Activated CD4-positive, alpha-beta T cell treated with anti-CD3 and anti-CD28 coated beads, Interleukin-2, amount 50 U/mL, for 24 hours (primary cell): Measurements from ENCODE around the gene KLHL13.
"Not testable (repeated sequence)": the region's sequence is repeated elsewhere in the genome, so short reads cannot be mapped to it uniquely, and the experiment has no call there.

ENCODE experiments used
- DNase-seq, 2 donors: peaks; one replicate each; pipeline ENCODE4 v3.0.0-alpha.2; 2020; ENCODE audit warnings: low read depth in 1 of 2, low spot score in 1 of 2

Gene KLHL13

GRCh38 chrX:117996408-117996807 lies 120.2 kb downstream of the KLHL13 start:
- no peak for DNase-seq

DNA sequence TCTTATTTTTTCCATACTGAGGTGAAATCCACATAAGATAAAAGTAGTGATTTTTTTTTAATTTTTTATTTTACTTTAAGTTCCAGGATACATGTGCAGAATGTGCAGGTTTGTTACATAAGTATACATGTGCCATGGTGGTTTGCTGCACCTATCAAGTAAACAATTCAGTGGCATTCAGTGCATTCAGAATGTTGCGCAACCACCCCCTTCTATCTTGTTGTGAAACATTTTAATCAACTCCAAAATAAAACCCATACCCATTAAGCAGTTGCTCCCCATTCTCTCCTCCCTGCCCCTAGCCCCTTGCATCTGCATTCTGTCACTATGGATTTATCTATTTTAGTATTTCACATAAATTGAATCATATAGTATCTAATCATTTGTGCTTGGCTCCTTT lies 121.2 kb downstream of the KLHL13 start:
- no peak for DNase-seq

DNA sequence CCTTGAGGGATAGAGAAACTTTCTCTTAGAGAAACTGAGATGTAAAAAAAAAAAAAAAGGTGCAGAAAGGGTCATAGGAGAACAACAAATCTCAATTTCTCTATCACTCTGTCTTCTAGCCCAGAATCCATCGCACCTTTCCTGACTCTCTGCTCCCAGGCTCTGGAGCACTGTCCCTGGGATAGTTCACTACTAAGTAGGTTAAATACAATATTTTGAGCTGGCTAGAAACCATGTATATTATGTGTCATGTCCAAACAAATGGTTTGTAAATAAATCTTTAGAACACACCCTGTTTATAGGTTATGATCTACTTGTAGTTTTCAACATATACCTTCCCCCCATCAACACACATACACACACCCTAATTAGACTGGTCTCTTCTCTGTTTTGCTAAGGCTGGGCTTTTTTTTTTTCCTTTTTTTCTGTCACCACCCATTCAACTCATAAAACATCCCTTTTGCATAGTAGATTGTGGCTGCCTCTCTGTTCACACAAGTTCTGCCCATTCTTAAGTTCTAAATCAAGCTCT lies 124.4 kb downstream of the KLHL13 start:
- no peak for DNase-seq

GRCh38 chrX:117990438-117990837 lies 126.2 kb downstream of the KLHL13 start:
- no peak for DNase-seq

DNA sequence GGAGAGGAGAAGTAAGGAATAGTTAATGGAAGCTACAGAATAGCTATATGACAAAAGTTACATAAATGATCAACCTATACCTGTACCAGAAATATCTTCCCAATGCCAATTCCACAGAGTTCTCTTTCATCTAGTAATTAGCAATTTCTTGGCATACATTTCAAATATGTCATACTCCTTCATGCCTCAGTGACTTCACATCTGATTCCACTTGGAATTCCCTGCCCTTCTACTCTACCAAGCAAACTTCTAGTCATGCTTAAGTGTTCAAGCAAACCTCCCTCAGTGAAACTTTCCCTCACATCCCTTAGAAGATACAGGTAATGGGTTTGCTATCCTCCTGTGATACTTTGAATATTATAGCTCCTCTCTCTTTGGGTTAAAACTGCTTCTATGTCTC lies 127.1 kb downstream of the KLHL13 start:
- no peak for DNase-seq

- DNase-seq: no peak
Measured at GRCh38 chrX:117987373-117987772, 129.2 kb downstream of the KLHL13 start.

GRCh38 chrX:117985241-117985640 lies 131.4 kb downstream of the KLHL13 start:
- no peak for DNase-seq

- DNase-seq: no peak
Measured at GRCh38 chrX:117982694-117983392, 133.8 kb downstream of the KLHL13 start.

DNA sequence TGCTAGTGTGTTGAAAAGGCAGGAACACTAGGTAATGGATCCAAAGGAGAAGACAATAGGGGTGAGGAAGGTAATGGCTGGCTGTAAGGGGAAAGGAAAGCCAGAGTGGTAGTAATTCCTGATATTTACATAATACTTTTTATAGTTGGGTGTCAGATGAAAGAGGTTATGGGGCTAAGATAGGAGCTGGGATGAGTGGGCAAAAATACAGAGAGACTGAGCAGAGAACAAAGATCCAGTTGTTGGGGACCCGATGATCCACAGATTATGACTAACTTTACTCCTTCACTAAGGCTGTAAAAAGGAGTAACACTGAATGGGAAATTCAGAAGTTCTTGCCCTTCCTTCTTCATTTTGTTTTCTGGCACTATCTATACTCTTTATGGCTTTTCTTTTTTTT lies 138.2 kb downstream of the KLHL13 start:
- DNase-seq: no peak

- no peak for DNase-seq
Measured at GRCh38 chrX:117977526-117977925, 139.1 kb downstream of the KLHL13 start.

DNA sequence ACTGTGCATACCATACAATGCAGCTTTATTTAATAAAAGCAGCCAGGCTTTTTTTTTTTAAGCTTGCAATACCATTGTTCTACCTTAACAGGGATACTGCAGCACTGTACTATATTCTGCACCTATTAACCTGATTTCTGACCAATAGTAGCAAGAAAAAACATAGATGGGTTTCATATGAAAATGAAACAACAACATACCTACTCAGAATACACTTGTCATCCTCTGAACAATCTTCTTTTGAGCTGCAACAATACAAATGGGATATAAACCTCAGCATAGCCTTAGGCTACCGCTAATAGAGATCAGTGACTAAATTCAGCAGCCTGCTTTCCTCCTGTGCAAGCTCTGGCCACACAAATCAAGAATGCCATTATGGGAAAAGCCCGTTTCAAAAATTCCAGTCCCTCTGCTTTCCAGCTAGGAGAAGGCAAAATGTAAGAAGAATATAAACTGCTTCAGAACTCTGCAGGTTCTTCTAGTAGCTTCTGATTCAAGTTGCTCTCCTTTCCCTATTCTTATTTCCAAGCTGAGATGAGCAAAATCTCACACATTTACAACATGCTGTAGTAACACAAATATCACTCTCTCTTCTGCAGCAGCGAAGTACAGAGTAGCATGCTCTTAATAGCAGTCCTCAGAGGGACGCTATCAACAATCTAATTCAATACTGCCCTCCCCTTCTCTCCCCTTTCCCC lies 143.4 kb downstream of the KLHL13 start:
- no peak for DNase-seq

GRCh38 chrX:117972711-117973109 lies 143.9 kb downstream of the KLHL13 start:
- no peak for DNase-seq

GRCh38 chrX:117969782-117970181 lies 146.8 kb downstream of the KLHL13 start:
- no peak for DNase-seq

DNA sequence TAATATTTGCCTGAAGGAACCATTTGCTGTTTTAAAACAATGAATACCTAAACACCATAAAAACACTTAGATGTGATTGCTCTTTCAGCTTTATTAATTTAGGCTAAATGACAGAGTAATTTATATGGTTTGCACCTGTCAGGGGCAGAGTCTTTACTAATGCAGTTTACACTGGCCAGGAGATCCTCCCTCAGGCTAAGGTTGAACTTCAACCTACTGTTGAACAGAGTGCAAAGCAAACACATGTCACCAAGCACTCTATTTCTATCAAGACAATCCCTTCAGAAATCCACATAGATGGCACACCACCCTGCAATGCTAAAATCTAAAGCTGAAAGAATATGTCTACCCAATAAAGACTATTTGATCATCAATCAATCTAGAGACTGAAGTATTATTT lies 147.3 kb downstream of the KLHL13 start:
- no peak for DNase-seq

GRCh38 chrX:117959045-117959444 lies 157.6 kb downstream of the KLHL13 start:
- DNase-seq: no peak

- DNase-seq: no peak
Measured at GRCh38 chrX:117957128-117957527, 159.5 kb downstream of the KLHL13 start.

DNA sequence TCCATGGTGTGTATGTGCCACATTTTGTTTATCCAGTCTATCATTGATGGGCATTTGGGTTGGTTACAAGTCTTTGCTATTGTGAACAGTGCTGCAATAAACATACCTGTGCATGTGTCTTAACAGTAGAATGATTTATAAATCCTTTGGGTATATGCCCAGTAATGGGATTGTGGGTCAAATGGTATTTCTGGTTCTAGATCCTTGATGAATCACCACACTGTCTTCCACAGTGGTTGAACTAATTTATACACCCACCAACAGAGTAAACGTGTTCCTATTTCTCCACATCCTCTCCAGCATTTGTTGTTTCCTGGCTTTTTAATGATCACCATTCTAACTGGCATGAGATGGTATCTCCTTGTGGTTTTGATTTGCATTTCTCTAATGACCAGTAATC lies 177.3 kb downstream of the KLHL13 start:
- not testable (repeated sequence) for DNase-seq

- no peak for DNase-seq
Measured at GRCh38 chrX:117936118-117936517, 180.5 kb downstream of the KLHL13 start.

DNA sequence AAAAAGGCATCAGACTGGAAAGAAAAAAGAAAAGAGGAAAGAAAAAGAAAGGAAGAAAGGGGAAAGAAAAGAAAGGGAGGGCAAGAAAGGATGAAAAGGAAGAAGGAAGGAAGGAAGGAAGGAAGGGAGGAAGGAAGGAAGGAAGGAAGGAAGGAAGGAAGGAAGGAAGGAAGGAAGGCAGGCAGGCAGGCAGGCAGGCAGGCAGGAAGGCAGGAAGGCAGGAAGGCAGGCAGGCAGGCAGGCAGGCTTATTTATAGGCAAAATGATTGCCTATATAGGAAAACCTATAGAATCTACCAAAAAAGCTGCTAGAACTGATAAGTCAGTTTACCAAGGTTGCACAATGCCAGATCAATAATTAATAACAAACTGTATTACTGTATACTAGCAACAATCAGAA lies 186.5 kb downstream of the KLHL13 start:
- not testable (repeated sequence) for DNase-seq

DNA sequence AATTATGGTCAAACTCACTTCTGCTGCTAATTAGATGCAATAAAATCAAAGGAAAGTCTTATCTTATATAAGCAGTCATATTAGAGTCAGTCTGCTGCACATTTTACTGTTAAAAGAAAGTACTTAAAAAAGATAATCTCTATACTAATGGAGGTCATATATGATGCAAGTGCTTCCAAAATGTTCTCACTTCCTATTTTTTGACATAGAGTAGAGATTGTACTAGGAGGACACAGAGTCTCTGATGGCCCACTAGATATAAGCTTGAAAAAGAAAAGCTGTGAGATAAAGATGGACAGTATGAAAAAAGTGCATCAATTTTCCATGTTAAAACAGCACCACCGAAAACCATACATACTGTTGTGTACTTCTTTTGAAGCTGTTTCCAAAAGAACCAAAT lies 196.9 kb downstream of the KLHL13 start:
- DNase-seq: no peak

DNA sequence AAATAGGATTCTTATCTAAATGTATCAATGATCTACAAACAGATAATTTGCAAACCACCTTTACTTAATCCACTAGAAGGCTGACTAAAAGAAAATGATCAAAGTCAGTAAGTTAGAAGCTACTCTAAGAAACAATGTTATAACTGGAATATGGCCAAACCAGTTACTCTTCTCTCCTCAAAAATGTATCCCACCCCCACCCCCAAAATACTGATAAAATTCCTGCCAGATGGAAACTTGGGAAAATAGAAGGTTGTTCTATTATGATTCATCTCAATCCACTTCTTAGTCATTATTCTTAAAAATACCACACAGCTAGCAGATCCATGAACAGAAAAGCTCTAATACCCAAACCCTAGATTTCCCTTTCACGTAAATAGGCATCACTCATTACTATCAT lies 206.4 kb downstream of the KLHL13 start:
- no peak for DNase-seq

DNA sequence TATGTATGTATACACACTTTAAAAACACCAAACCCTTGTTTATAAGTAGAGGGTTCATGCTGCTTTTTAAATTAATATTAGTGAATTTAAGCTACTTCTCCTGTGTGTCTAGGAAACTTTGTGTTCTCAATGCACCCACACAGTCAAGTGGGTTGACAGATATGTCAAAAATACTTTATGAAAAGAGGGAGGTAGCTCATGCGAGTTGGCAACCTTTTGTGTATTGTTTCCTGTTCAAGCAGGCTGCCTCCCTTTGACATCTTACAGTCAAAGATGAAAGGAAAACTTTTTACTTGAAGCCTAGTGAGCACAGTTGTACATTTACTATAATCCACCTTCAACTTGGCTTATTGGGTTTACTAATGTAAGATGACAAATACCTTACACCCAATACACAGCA lies 218.4 kb downstream of the KLHL13 start:
- no peak for DNase-seq

DNA sequence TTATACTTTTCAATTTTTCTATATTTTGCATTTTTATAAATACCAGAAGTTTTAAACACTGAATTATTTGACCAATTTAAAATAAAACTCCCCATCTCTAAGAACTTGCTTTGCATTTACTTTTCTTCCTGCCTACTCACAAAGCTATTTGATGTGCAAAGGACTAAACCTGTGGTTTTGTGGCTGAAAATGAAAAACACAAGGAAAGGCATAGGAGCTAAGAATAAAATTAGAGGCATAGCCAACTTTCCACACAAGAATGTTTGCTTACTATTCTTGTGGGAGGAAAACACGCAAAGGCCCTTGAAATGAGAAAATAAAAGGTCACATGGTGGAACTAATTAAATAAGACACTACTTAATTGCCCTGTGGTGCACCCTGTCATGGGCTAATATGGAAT lies 221.2 kb downstream of the KLHL13 start:
- no peak for DNase-seq
